ENCODE data around the gene SELENOH.

- TF ChIP-seq PHF8 (conservative IDR thresholded peaks at IDR 0.05; ENCODE audit: low read depth, low read length) (no peak), CHD2 (IDR thresholded peaks at IDR 0.05; ENCODE audit: low read length) (no peak), SRF (IDR thresholded peaks at IDR 0.05; ENCODE audit: low read depth, low read length) (no peak), SP1 (IDR thresholded peaks at IDR 0.05; ENCODE audit: low read depth, low read length) (no peak), EZH2 (IDR thresholded peaks at IDR 0.05; ENCODE audit: low read depth, low read length, severe bottlenecking) (no peak), RAD21 (IDR thresholded peaks at IDR 0.05 in 1 of 2, conservative IDR thresholded peaks at IDR 0.05 in 1 of 2; ENCODE audit: low read depth in 2 of 2, low read length in 2 of 2) (no peak), POLR2A (IDR thresholded peaks at IDR 0.05; ENCODE audit: control extremely low read depth in 1 of 2, low read depth in 2 of 2, low read length in 2 of 2) (no peak), E2F6 (IDR thresholded peaks at IDR 0.05) (no peak), CHD1 (IDR thresholded peaks at IDR 0.05; ENCODE audit: low read depth, low read length) (no peak), POLR2AphosphoS5 (IDR thresholded peaks at IDR 0.05; ENCODE audit: low read depth, low read length) (no peak), ASH2L (IDR thresholded peaks at IDR 0.05; ENCODE audit: low read length) (no peak), NRF1 (IDR thresholded peaks at IDR 0.05; ENCODE audit: low read depth, low read length) (no peak), CTCF (IDR thresholded peaks at IDR 0.05; ENCODE audit: control extremely low read depth in 1 of 3, insufficient read depth in 1 of 3, low read depth in 1 of 3, low read length in 3 of 3) (no peak)
- TF ChIP-seq, protein P1, sequence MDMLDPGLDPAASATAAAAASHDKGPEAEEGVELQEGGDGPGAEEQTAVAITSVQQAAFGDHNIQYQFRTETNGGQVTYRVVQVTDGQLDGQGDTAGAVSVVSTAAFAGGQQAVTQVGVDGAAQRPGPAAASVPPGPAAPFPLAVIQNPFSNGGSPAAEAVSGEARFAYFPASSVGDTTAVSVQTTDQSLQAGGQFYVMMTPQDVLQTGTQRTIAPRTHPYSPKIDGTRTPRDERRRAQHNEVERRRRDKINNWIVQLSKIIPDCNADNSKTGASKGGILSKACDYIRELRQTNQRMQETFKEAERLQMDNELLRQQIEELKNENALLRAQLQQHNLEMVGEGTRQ (IDR thresholded peaks at IDR 0.05; ENCODE audit: low read length) = no peak
These were observed 51.6 kb downstream of the SELENOH start for GRCh38 chr11:57792870-57793269.
